Uterus (tissue), 2 donors: ENCODE data around the gene ST7.

Experiments
- POLR2A ChIP-seq, 2 donors: fragments of 450-650 bp; IDR thresholded peaks; one replicate each; pipeline ENCODE4 v1.6.1; 2016; ENCODE audit warnings: antibody characterized with exemption in 2 of 2, mild to moderate bottlenecking in 1 of 2, moderate library complexity in 1 of 2
- TF ChIP-seq, protein P1 (sequence below), 4 experiments: fragments of 200-600 bp in 2 of 4; fragments of 450-650 bp in 2 of 4; sonication (generic) in 2 of 4; IDR thresholded peaks; one replicate each; pipeline ENCODE4 v1.5.1; 2016 to 2019; ENCODE audit warnings: antibody characterized with exemption in 4 of 4, mild to moderate bottlenecking in 2 of 4, moderate library complexity in 1 of 4

- TF ChIP-seq, protein P1, sequence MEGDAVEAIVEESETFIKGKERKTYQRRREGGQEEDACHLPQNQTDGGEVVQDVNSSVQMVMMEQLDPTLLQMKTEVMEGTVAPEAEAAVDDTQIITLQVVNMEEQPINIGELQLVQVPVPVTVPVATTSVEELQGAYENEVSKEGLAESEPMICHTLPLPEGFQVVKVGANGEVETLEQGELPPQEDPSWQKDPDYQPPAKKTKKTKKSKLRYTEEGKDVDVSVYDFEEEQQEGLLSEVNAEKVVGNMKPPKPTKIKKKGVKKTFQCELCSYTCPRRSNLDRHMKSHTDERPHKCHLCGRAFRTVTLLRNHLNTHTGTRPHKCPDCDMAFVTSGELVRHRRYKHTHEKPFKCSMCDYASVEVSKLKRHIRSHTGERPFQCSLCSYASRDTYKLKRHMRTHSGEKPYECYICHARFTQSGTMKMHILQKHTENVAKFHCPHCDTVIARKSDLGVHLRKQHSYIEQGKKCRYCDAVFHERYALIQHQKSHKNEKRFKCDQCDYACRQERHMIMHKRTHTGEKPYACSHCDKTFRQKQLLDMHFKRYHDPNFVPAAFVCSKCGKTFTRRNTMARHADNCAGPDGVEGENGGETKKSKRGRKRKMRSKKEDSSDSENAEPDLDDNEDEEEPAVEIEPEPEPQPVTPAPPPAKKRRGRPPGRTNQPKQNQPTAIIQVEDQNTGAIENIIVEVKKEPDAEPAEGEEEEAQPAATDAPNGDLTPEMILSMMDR (IDR thresholded peaks at IDR 0.05), result no peak
- TF ChIP-seq POLR2A (IDR thresholded peaks at IDR 0.05), result no peak
These were observed 202.4 kb downstream of the ST7 start for GRCh38 chr7:117155694-117156093.
